Endothelial cell of umbilical vein (primary cell): ENCODE measurements around the gene SEMA3E.

Experiments
- EZH2 ChIP-seq: IDR thresholded peaks from 2 replicates; pipeline ENCODE4 v1.6.1; 2012; ENCODE audit warnings: borderline replicate concordance, low read depth, mild to moderate bottlenecking, moderate library complexity, low read length, inconsistent platforms; ENCODE audit not compliant: severe bottlenecking
- FOS ChIP-seq: IDR thresholded peaks from 2 replicates; pipeline ENCODE4 v1.6.1; 2011; ENCODE audit warnings: mild to moderate bottlenecking, low read length, moderate library complexity, borderline replicate concordance; ENCODE audit not compliant: insufficient read depth
- GATA2 ChIP-seq: IDR thresholded peaks from 2 replicates; pipeline ENCODE4 v1.7.0; 2011; ENCODE audit warnings: low read depth, mild to moderate bottlenecking, moderate library complexity, mixed read lengths, low read length; ENCODE audit not compliant: insufficient read length, insufficient read depth
- JUN ChIP-seq: IDR thresholded peaks from 2 replicates; pipeline ENCODE4 v1.6.1; 2011; ENCODE audit warnings: borderline replicate concordance, low read depth; ENCODE audit not compliant: insufficient read length, insufficient read depth
- MYC ChIP-seq: IDR thresholded peaks from one replicate; pipeline ENCODE4 v1.6.1; 2011; ENCODE audit warnings: mild to moderate bottlenecking, low read depth, low read length
- POLR2A ChIP-seq: IDR thresholded peaks from 2 replicates; pipeline ENCODE4 v1.6.1; 2012; ENCODE audit warnings: low read depth, mild to moderate bottlenecking, control low read depth, low read length
- POLR2AphosphoS5 ChIP-seq: IDR thresholded peaks from 2 replicates; pipeline ENCODE4 v1.6.1; 2012; ENCODE audit warnings: low read depth, mild to moderate bottlenecking, control low read depth, low read length, moderate library complexity; ENCODE audit not compliant: insufficient read depth
- TF ChIP-seq, protein P1 (sequence below), 2 donors: IDR thresholded peaks; 1 replicate in 1 of 2; 2 replicates in 1 of 2; pipeline ENCODE4 v1.5.1; 2011; ENCODE audit warnings: low read length in 2 of 2, mild to moderate bottlenecking in 2 of 2, moderate library complexity in 2 of 2, control low read depth in 1 of 2, inconsistent platforms in 1 of 2, low read depth in 1 of 2; ENCODE audit not compliant: insufficient read depth in 1 of 2; ENCODE audit errors: extremely low read depth in 1 of 2
- TF ChIP-seq, protein P2 (sequence below): IDR thresholded peaks from 2 replicates; pipeline ENCODE4 v1.6.1; 2011; ENCODE audit not compliant: insufficient read depth, insufficient read length

DNA sequence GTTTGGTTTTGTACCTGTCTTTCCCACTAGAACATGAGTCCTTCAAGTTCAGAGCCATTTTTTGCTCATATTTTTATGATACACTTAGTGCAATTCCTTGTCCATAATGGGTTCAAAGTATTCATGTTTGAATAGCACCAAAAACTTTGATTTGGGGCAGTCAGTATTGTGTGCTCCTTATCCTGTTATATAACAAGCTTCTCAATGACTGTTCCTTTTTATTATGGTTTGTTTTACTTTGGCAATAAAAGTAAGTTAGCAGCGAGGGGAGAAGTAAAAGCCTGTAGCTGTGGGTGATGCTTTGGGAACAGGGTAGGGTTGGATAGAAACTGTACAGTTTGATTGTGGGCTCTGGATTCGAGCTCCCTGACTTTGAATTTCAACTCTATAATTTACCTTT lies 311.9 kb downstream of the SEMA3E start:
- TF ChIP-seq, protein P1, sequence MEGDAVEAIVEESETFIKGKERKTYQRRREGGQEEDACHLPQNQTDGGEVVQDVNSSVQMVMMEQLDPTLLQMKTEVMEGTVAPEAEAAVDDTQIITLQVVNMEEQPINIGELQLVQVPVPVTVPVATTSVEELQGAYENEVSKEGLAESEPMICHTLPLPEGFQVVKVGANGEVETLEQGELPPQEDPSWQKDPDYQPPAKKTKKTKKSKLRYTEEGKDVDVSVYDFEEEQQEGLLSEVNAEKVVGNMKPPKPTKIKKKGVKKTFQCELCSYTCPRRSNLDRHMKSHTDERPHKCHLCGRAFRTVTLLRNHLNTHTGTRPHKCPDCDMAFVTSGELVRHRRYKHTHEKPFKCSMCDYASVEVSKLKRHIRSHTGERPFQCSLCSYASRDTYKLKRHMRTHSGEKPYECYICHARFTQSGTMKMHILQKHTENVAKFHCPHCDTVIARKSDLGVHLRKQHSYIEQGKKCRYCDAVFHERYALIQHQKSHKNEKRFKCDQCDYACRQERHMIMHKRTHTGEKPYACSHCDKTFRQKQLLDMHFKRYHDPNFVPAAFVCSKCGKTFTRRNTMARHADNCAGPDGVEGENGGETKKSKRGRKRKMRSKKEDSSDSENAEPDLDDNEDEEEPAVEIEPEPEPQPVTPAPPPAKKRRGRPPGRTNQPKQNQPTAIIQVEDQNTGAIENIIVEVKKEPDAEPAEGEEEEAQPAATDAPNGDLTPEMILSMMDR (IDR thresholded peaks at IDR 0.05; ENCODE audit: extremely low read depth in 1 of 2, insufficient read depth in 1 of 2, low read depth in 1 of 2, low read length in 2 of 2) = no peak
- TF ChIP-seq, protein P2, sequence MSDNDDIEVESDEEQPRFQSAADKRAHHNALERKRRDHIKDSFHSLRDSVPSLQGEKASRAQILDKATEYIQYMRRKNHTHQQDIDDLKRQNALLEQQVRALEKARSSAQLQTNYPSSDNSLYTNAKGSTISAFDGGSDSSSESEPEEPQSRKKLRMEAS = no peak
- TF ChIP-seq EZH2 (no peak), POLR2A (no peak), POLR2AphosphoS5 (no peak), JUN (no peak), GATA2 (no peak), MYC (no peak), FOS (no peak)
